SW 1271 (cell line): ENCODE results near the gene MACROD1.
A peak's percentile ranks its signal among the peaks of the same experiment; 100 is the strongest.

ENCODE experiments used
- DNase-seq, 2 experiments: peaks; one replicate each; lab custom pipeline; 2025; lab: John Stamatoyannopoulos, UW

Gene MACROD1

GRCh38 chr11:64165842-64166635, at the start of gene MACROD1:
Gene MACROD1, minus strand, starts transcription at chr11:64166113. Its CDS starts 119 bp downstream, at chr11:64165994.
- DNase-seq: peak; percentile 50 to 83

- no peak for DNase-seq
Measured at GRCh38 chr11:64211181-64211872, 45.4 kb upstream of the MACROD1 start.

- DNase-seq: no peak
Measured at GRCh38 chr11:64210301-64211020, 44.5 kb upstream of the MACROD1 start.

GRCh38 chr11:64209563-64209843, 43.6 kb upstream of the MACROD1 start:
- DNase-seq: no peak

- no peak for DNase-seq
Measured at GRCh38 chr11:64208796-64209562, 43.1 kb upstream of the MACROD1 start.

- DNase-seq: no peak
Measured at GRCh38 chr11:64208086-64208795, 42.3 kb upstream of the MACROD1 start.

GRCh38 chr11:64207256-64208085, 41.6 kb upstream of the MACROD1 start:
- no peak for DNase-seq

- no peak for DNase-seq
Measured at GRCh38 chr11:64206457-64207255, 40.7 kb upstream of the MACROD1 start, which contains the start of gene FERMT3. Gene FERMT3, plus strand, starts transcription at chr11:64206721. Its CDS starts 644 bp downstream, at chr11:64207365.

- DNase-seq: peak; percentile 71 to 79
Measured at GRCh38 chr11:64204464-64204989, 38.6 kb upstream of the MACROD1 start.

- no peak for DNase-seq
Measured at GRCh38 chr11:64204080-64204440, 38.1 kb upstream of the MACROD1 start.

GRCh38 chr11:64203421-64204079, 37.6 kb upstream of the MACROD1 start:
- DNase-seq: no peak

GRCh38 chr11:64202992-64203391, 37.1 kb upstream of the MACROD1 start:
- DNase-seq: no peak

GRCh38 chr11:64201543-64201942, 35.6 kb upstream of the MACROD1 start:
- no peak for DNase-seq

GRCh38 chr11:64198511-64198910, 32.6 kb upstream of the MACROD1 start:
- no peak for DNase-seq

GRCh38 chr11:64196626-64197025, 30.7 kb upstream of the MACROD1 start:
- no peak for DNase-seq

- DNase-seq: no peak
Measured at GRCh38 chr11:64192434-64192833, 26.5 kb upstream of the MACROD1 start.

GRCh38 chr11:64186492-64187165, 20.7 kb upstream of the MACROD1 start:
- DNase-seq: no peak
